IPS-20b (cell line): ENCODE data around the gene COMMD2.

Experiments
- H3K27ac ChIP-seq: one replicate; pipeline ENCODE4 v1.5.1; 2013; ENCODE audit warnings: low read length
- H3K27me3 ChIP-seq: 2 replicates; pipeline ENCODE4 v1.6.1; 2013; ENCODE audit warnings: mild to moderate bottlenecking, low read length, inconsistent platforms; ENCODE audit not compliant: insufficient read depth
- H3K36me3 ChIP-seq: 2 replicates; pipeline ENCODE4 v1.6.1; 2013; ENCODE audit warnings: low read depth, mild to moderate bottlenecking, inconsistent platforms, low read length, moderate library complexity; ENCODE audit not compliant: insufficient read depth
- H3K4me1 ChIP-seq: 2 replicates; pipeline ENCODE4 v1.6.1; 2013; ENCODE audit warnings: mild to moderate bottlenecking, control low read depth, inconsistent platforms, low read length, moderate library complexity; ENCODE audit not compliant: insufficient read depth
- H3K4me3 ChIP-seq: 2 replicates; pipeline ENCODE4 v1.5.1; 2013; ENCODE audit warnings: mild to moderate bottlenecking, low read length, inconsistent platforms
- H3K9ac ChIP-seq: 2 replicates; pipeline ENCODE4 v1.6.1; 2013; ENCODE audit warnings: low read depth, mild to moderate bottlenecking, inconsistent platforms, low read length, moderate library complexity
- H3K9me3 ChIP-seq: 2 replicates; pipeline ENCODE4 v1.6.1; 2013; ENCODE audit warnings: mild to moderate bottlenecking, low read depth, low read length, inconsistent platforms; ENCODE audit not compliant: insufficient read depth

Gene COMMD2

GRCh38 chr3:149701206-149701976 lies 50.9 kb downstream of the COMMD2 start:
- Histone ChIP-seq H3K9me3 (peaks cover 21% of the 10 kb centered on the region), H3K36me3 (no peaks in the 10 kb centered on the region), H3K27ac (no peak overlapping the region), H3K27me3 (no peaks in the 10 kb centered on the region), H3K9ac (no peak overlapping the region), H3K4me1 (no peaks in the 10 kb centered on the region), H3K4me3 (no peak overlapping the region)
